NOMO-1 treated with DMSO at 0.1 percent for 48 hours (cell line): ENCODE measurements around the gene GALNT17.
"Not testable (repeated sequence)": the region's sequence is repeated elsewhere in the genome, so short reads cannot be mapped to it uniquely, and the experiment has no call there.

Source experiments
- DNase-seq: peaks from one replicate; lab custom pipeline; 2025; ENCODE audit not compliant: unreplicated experiment; lab: John Stamatoyannopoulos, UW

The GALNT17 gene

GRCh38 chr7:71721742-71722141 is 589.8 kb downstream of the GALNT17 start:
- no peak for DNase-seq

- DNase-seq = no peak
Observed at GRCh38 chr7:71723859-71724258, 591.9 kb downstream of the GALNT17 start.

GRCh38 chr7:71727347-71727746 is 595.4 kb downstream of the GALNT17 start:
- no peak for DNase-seq

GRCh38 chr7:71731740-71732139 is 599.8 kb downstream of the GALNT17 start:
- DNase-seq = no peak

- peak; percentile 79 for DNase-seq
Observed at GRCh38 chr7:71733107-71733870, 601.3 kb downstream of the GALNT17 start.

- peak; percentile 70 for DNase-seq
Observed at GRCh38 chr7:71735961-71736556, 604.1 kb downstream of the GALNT17 start.

GRCh38 chr7:71737931-71738540 is 606.1 kb downstream of the GALNT17 start:
- not testable (repeated sequence) for DNase-seq

- no peak for DNase-seq
Observed at GRCh38 chr7:71739520-71740173, 607.7 kb downstream of the GALNT17 start.

- DNase-seq = no peak
Observed at GRCh38 chr7:71740174-71740560, 608.2 kb downstream of the GALNT17 start.

GRCh38 chr7:71746006-71746405 is 614.1 kb downstream of the GALNT17 start:
- DNase-seq = no peak

- no peak for DNase-seq
Observed at GRCh38 chr7:71750290-71750689, 618.3 kb downstream of the GALNT17 start.

- DNase-seq = peak; percentile 49
Observed at GRCh38 chr7:71752171-71752935, 620.4 kb downstream of the GALNT17 start.

GRCh38 chr7:71753236-71753635 is 621.3 kb downstream of the GALNT17 start:
- DNase-seq = no peak

- DNase-seq = no peak
Observed at GRCh38 chr7:71753956-71754664, 622.2 kb downstream of the GALNT17 start.

- DNase-seq = no peak
Observed at GRCh38 chr7:71754828-71755227, 622.9 kb downstream of the GALNT17 start.

GRCh38 chr7:71761336-71761735 is 629.4 kb downstream of the GALNT17 start:
- no peak for DNase-seq
